Mononuclear cell (primary cell): ENCODE measurements around the gene SSX4B. TPM values are rescaled to one million over a fixed set of nuclear protein-coding genes. Genes with fewer than 3 reads are reported as not detected.
"Not testable (repeated sequence)": the region's sequence is repeated elsewhere in the genome, so short reads cannot be mapped to it uniquely, and the experiment has no call there.

Source experiments
- H3K27me3 ChIP-seq: 2 replicates; pipeline ENCODE4 v1.6.0; 2011; ENCODE audit warnings: low read length, control low read depth; ENCODE audit not compliant: insufficient read depth
- H3K4me1 ChIP-seq: 2 replicates; pipeline ENCODE4 v1.5.1; 2011; ENCODE audit warnings: mild to moderate bottlenecking, low read length, control low read depth; ENCODE audit not compliant: insufficient read depth
- H3K4me3 ChIP-seq: 2 replicates; pipeline ENCODE4 v1.5.1; 2011; ENCODE audit warnings: mild to moderate bottlenecking, low read length, moderate library complexity
- H3K9me3 ChIP-seq: 2 replicates; pipeline ENCODE4 v1.5.1; 2011; ENCODE audit warnings: low read depth, mild to moderate bottlenecking, control low read depth, low read length
- total RNA-seq: library from RNA; depleted of rRNA; stranded (reverse); fragments of >200 nt; gene quantifications from one replicate; pipeline ENCODE4 v1.2.3, GENCODE V29; 2012

The SSX4B gene
- total RNA-seq, result not detected

- H3K27me3 ChIP-seq, H3K9me3 ChIP-seq, H3K4me3 ChIP-seq, H3K4me1 ChIP-seq: not testable (repeated sequence)
Measured at GRCh38 chrX:48411860-48412259, at the start of gene SSX4B. Gene SSX4B, minus strand, starts transcription at chrX:48411960. Its CDS starts 588 bp downstream, at chrX:48411372.

GRCh38 chrX:48460606-48461005 lies 48.8 kb upstream of the SSX4B start:
- Histone ChIP-seq H3K4me3 (no peak overlapping the region), H3K27me3 (no peaks in the 10 kb centered on the region), H3K9me3 (no peaks in the 10 kb centered on the region), H3K4me1 (no peaks in the 10 kb centered on the region)

- no peaks in the 10 kb centered on the region for H3K27me3 ChIP-seq
Measured at GRCh38 chrX:48460031-48460430, 48.3 kb upstream of the SSX4B start.

GRCh38 chrX:48459483-48459882 lies 47.7 kb upstream of the SSX4B start:
- H3K9me3 ChIP-seq, result no peaks in the 10 kb centered on the region
- no peaks in the 10 kb centered on the region for H3K4me1 ChIP-seq
- H3K4me3 ChIP-seq, result no peak overlapping the region

More at GRCh38 chrX:48460031-48460430, 48.3 kb upstream of the SSX4B start:
- H3K9me3 ChIP-seq, result no peaks in the 10 kb centered on the region
- no peaks in the 10 kb centered on the region for H3K4me1 ChIP-seq
- H3K4me3 ChIP-seq, result no peak overlapping the region

GRCh38 chrX:48458711-48459110 lies 47.0 kb upstream of the SSX4B start:
- H3K9me3 ChIP-seq, result no peaks in the 10 kb centered on the region
- no peaks in the 10 kb centered on the region for H3K4me1 ChIP-seq
- no peak overlapping the region for H3K4me3 ChIP-seq
- H3K27me3 ChIP-seq, result no peaks in the 10 kb centered on the region

More at GRCh38 chrX:48459483-48459882, 47.7 kb upstream of the SSX4B start:
- no peaks in the 10 kb centered on the region for H3K27me3 ChIP-seq

GRCh38 chrX:48456628-48457331 lies 45.0 kb upstream of the SSX4B start:
- Histone ChIP-seq H3K4me3 (no peak overlapping the region), H3K9me3 (no peaks in the 10 kb centered on the region), H3K27me3 (no peaks in the 10 kb centered on the region), H3K4me1 (no peaks in the 10 kb centered on the region)

GRCh38 chrX:48451708-48452107 lies 39.9 kb upstream of the SSX4B start:
- no peaks in the 10 kb centered on the region for H3K27me3 ChIP-seq
- H3K9me3 ChIP-seq, result no peaks in the 10 kb centered on the region
- no peaks in the 10 kb centered on the region for H3K4me1 ChIP-seq
- no peak overlapping the region for H3K4me3 ChIP-seq

GRCh38 chrX:48450076-48450475 lies 38.3 kb upstream of the SSX4B start:
- Histone ChIP-seq H3K27me3 (no peaks in the 10 kb centered on the region), H3K4me1 (no peaks in the 10 kb centered on the region), H3K9me3 (no peaks in the 10 kb centered on the region), H3K4me3 (no peak overlapping the region)

- not testable (repeated sequence) for H3K27me3 ChIP-seq, H3K4me1 ChIP-seq, H3K4me3 ChIP-seq, H3K9me3 ChIP-seq
Measured at GRCh38 chrX:48447201-48447600, 35.4 kb upstream of the SSX4B start.

- not testable (repeated sequence) for H3K4me3 ChIP-seq, H3K27me3 ChIP-seq, H3K4me1 ChIP-seq, H3K9me3 ChIP-seq
Measured at GRCh38 chrX:48433713-48434112, 22.0 kb upstream of the SSX4B start.

GRCh38 chrX:48430166-48430565 lies 18.4 kb upstream of the SSX4B start:
- H3K9me3 ChIP-seq, H3K27me3 ChIP-seq, H3K4me1 ChIP-seq, H3K4me3 ChIP-seq: not testable (repeated sequence)

- H3K4me1 ChIP-seq, H3K27me3 ChIP-seq, H3K4me3 ChIP-seq, H3K9me3 ChIP-seq: not testable (repeated sequence)
Measured at GRCh38 chrX:48429606-48430005, 17.8 kb upstream of the SSX4B start.

GRCh38 chrX:48427027-48427716 lies 15.4 kb upstream of the SSX4B start:
- H3K4me3 ChIP-seq, H3K4me1 ChIP-seq, H3K27me3 ChIP-seq, H3K9me3 ChIP-seq: not testable (repeated sequence)

GRCh38 chrX:48397825-48398224 lies 13.9 kb downstream of the SSX4B start:
- not testable (repeated sequence) for H3K9me3 ChIP-seq, H3K27me3 ChIP-seq, H3K4me3 ChIP-seq

GRCh38 chrX:48396931-48397330 lies 14.8 kb downstream of the SSX4B start:
- not testable (repeated sequence) for H3K9me3 ChIP-seq, H3K27me3 ChIP-seq, H3K4me3 ChIP-seq, H3K4me1 ChIP-seq

More at GRCh38 chrX:48397825-48398224, 13.9 kb downstream of the SSX4B start:
- not testable (repeated sequence) for H3K4me1 ChIP-seq

- not testable (repeated sequence) for H3K27me3 ChIP-seq, H3K4me3 ChIP-seq, H3K4me1 ChIP-seq, H3K9me3 ChIP-seq
Measured at GRCh38 chrX:48383239-48383638, 28.5 kb downstream of the SSX4B start, which contains the start of gene SSX4. Gene SSX4, plus strand, starts transcription at chrX:48383539. Its CDS starts 515 bp downstream, at chrX:48384054.
